GM19025 (cell line): ENCODE measurements around the gene PRKAR1B.

Experiments used
- ATAC-seq: cut with Tn5 transposase; IDR thresholded peaks from one replicate; pipeline ENCODE4 v1.9.1; 2021; ENCODE audit warnings: mild to moderate bottlenecking, low read depth, moderate library complexity; ENCODE audit not compliant: unreplicated experiment

PRKAR1B gene

GRCh38 chr7:577278-577665 is 149.8 kb downstream of the PRKAR1B start:
- no peak for ATAC-seq

DNA sequence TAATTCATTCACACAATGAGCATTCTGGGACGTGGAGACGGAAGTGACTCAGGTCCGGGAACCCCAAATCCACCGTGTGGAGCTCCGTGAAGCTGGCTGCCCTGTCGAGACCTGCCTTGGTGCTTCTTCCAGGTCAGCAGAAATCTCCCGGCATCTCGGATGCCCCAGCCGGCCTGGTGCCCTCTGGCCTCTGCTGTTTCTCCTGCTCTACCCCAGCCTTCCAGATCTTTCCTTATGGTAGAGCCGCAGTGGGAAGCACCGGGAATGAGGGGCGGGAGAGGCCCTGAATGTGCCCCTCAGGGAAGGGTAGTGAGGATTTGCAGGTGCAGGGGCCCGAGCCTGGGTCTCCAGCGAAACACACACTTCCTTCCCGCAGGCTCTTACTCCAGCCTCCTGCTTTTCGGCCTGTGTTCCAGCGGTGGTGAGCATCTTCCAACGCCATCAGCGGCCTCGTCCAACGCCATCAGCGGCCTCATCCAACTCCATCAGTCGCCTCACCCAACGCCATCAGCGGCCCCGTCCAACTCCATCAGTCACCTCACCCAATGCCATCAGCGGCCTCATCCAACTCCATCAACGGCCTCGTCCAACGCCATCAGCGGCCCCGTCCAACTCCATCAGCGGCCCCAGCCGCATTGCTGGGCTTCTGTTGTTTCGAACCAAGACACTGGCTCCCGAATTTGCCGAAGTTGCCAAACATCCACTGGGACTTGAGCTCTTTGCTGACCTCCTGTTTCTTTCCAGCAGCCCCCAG is 150.4 kb downstream of the PRKAR1B start:
- no peak for ATAC-seq

- no peak for ATAC-seq
These were observed 151.4 kb downstream of the PRKAR1B start for GRCh38 chr7:575425-576366.

- no peak for ATAC-seq
These were observed 152.3 kb downstream of the PRKAR1B start for GRCh38 chr7:574661-575395.

GRCh38 chr7:573933-574381 is 153.1 kb downstream of the PRKAR1B start:
- ATAC-seq: no peak

GRCh38 chr7:573269-573932 is 153.7 kb downstream of the PRKAR1B start:
- ATAC-seq: no peak

- ATAC-seq: no peak
These were observed 154.4 kb downstream of the PRKAR1B start for GRCh38 chr7:572416-573268.

- ATAC-seq: no peak
These were observed 155.2 kb downstream of the PRKAR1B start for GRCh38 chr7:571718-572415.

DNA sequence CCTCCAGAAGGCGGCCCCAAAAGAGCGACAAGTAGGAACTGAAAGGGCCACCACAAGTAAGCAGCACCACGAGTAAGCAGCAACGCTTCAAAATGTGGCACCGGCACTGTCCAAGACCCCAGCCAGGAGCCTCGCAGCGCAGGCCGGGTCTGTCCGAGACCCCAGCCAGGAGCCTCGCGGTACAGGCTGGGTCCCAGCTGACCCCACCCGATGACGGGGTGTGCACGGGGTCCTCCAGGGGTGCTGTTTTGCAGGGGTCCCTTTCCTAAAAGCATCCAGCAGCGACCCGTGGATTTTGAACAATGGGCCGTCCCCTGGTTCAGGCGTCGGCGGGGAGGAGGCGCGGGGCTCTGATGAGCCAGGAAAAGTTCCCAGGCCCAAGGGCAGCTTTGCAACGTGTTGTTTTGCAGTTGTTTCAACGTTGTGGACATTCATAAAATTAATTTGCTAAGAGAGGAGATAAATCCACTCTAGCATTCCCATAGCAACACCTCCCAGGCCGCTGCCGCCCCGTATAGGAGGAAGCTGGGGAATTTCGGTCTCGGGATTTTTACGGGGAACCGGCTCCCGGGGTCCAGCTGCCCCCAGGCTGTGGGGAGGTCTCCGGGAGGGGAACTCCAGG is 155.9 kb downstream of the PRKAR1B start:
- ATAC-seq: no peak

DNA sequence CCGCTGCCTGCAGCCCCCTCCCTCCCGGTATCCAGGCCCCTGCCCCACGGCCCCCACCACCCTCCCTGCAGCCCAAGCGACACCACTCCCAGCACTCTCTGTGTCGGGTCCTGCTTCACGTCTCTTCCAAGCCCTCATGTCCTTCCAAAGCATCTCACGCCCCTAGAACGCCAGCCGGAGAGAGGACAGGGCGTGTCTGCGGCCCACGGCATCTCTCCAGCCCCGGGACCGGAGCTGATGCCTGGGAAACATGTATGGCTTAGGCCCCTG is 156.3 kb downstream of the PRKAR1B start:
- no peak for ATAC-seq

DNA sequence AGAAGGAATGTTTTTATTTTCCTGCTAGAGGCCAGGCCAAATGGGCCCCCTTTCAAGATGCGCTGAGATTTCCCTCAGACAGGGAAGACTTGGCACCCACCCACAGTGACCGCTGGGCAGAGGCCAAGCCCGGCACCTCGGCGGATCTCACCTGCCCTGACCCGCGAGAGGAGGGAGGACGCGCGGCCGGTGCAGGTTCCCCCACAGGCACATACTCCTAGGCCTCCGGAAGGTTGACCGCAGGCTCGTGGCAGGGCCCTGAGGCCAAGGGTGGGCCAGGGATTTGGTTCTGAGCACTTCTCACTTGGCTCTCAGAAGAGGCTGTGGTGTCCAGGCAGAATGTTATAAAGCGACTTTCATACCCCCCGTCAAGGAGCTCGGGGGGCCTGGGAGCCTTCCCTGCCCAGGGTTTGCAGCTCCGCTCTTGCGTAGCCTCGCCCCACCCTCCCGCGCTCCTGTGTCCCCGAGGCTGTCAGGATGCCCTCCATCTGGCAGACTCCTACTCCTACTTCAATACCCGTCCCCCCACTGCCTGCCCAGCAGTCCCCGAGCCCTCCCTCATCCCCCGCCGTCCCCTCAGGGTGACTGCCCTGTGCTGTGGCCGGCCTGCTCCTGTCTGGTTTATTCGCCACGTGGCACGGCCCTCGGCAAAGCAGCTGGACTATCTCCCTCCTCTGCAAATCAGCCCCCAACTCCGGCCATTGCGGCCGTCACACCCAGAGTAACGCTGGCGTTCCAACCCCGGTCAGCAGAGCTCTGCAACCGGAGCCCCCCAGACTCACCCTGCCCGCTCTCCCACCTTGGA is 156.9 kb downstream of the PRKAR1B start:
- ATAC-seq: no peak

GRCh38 chr7:569071-569855 is 157.8 kb downstream of the PRKAR1B start:
- no peak for ATAC-seq

- ATAC-seq: no peak
These were observed 158.8 kb downstream of the PRKAR1B start for GRCh38 chr7:568031-568951.

- no peak for ATAC-seq
These were observed 159.7 kb downstream of the PRKAR1B start for GRCh38 chr7:567305-567883.

- ATAC-seq: no peak
These were observed 161.0 kb downstream of the PRKAR1B start for GRCh38 chr7:566100-566499.
